Panc1 (cell line): ENCODE results near the gene ACTBL2. TPM values are rescaled to one million over a fixed set of nuclear protein-coding genes. Genes with fewer than 3 reads are reported as not detected.

ENCODE experiments used
- ATAC-seq: fragments of 200-7000 bp; cut with Tn5 transposase; 2 replicates; pipeline ENCODE4 v1.9.1; 2020; ENCODE audit warnings: mild to moderate bottlenecking, moderate library complexity
- BruUV-seq: library from RNA; stranded (reverse); fragments of 400-500 nt; replicated peaks from 2 replicates; lab custom pipeline; 2021; lab: Mats Ljungman, UMichigan
- CTCF ChIA-PET: fragments of 300-600 bp; sonication (Branson Sonifier 250); formaldehyde crosslinking; loops from one replicate; lab custom pipeline; 2022; ENCODE audit warnings: antibody characterized with exemption; lab: Charles Lee
- POLR2A ChIA-PET: fragments of 300-600 bp; sonication (Branson Sonifier 250); formaldehyde crosslinking; loops from one replicate; lab custom pipeline; 2022; ENCODE audit warnings: antibody characterized with exemption; lab: Charles Lee
- DNase-seq: peaks from one replicate; pipeline ENCODE4 v3.0.0-alpha.2; 2010; ENCODE audit warnings: low read depth, low spot score
- H3K27ac ChIP-seq: 2 replicates; pipeline ENCODE4 v1.5.1; 2011; ENCODE audit warnings: mild to moderate bottlenecking, low read length, inconsistent platforms
- H3K27me3 ChIP-seq: fragments of 200-500 bp; sonication (Bioruptor generic); 2 replicates; pipeline ENCODE4 v1.6.0; 2014; ENCODE audit warnings: low read length, inconsistent platforms; ENCODE audit not compliant: control insufficient read depth, insufficient read depth
- H3K36me3 ChIP-seq: fragments of 200-500 bp; sonication (Bioruptor generic); 2 replicates; pipeline ENCODE4 v1.5.1; 2014; ENCODE audit warnings: inconsistent platforms, mild to moderate bottlenecking, low read length, moderate library complexity; ENCODE audit not compliant: control insufficient read depth, insufficient read depth
- H3K4me1 ChIP-seq: 2 replicates; pipeline ENCODE4 v1.5.1; 2011; ENCODE audit warnings: inconsistent platforms, mild to moderate bottlenecking, low read length, moderate library complexity; ENCODE audit not compliant: control insufficient read depth, insufficient read depth
- H3K4me3 ChIP-seq, 2 experiments: 2 replicates each; pipeline ENCODE4 v1.5.1; 2011 to 2012; ENCODE audit warnings: low read depth in 2 of 2, low read length in 2 of 2, mild to moderate bottlenecking in 2 of 2, inconsistent platforms in 1 of 2, moderate library complexity in 1 of 2
- H3K9me3 ChIP-seq: fragments of 200-500 bp; sonication (Bioruptor generic); 2 replicates; pipeline ENCODE4 v1.5.1; 2014; ENCODE audit warnings: low read depth, mild to moderate bottlenecking, inconsistent platforms, low read length, moderate library complexity; ENCODE audit not compliant: control insufficient read depth, insufficient read depth
- POLR2AphosphoS5 ChIP-seq: IDR thresholded peaks from 2 replicates; pipeline ENCODE4 v1.6.1; 2012; ENCODE audit warnings: mild to moderate bottlenecking, low read depth, low read length, moderate library complexity
- SIN3A ChIP-seq: IDR thresholded peaks from 2 replicates; pipeline ENCODE4 v1.6.1; 2012; ENCODE audit warnings: low read depth, mild to moderate bottlenecking, low read length, moderate library complexity, borderline replicate concordance; ENCODE audit not compliant: insufficient read depth
- TCF7L2 ChIP-seq: IDR thresholded peaks from 2 replicates; pipeline ENCODE4 v1.6.1; 2011; ENCODE audit warnings: mild to moderate bottlenecking, low read depth, low read length, inconsistent platforms
- in situ Hi-C: cut with HindIII; loops from 2 replicates; pipeline ENCODE4 v1.10.0; 2016; ENCODE audit warnings: low sequenced_read_pairs, low pct_unique_long_range_greater_than_20kb
- intact Hi-C: fragments of 100-400 bp; cut with micrococcal nuclease; formaldehyde crosslinking; loops from one replicate; pipeline ENCODE4 v1.10.0; 2022; ENCODE audit not compliant: unreplicated experiment
- total RNA-seq: library from RNA; stranded (reverse); gene quantifications from one replicate; pipeline ENCODE4 v1.2.1, GENCODE V29; 2021; ENCODE audit not compliant: unreplicated experiment
- TF ChIP-seq, protein P1 (sequence below): fragments of 450-650 bp; IDR thresholded peaks from 2 replicates; pipeline ENCODE4 v1.5.1; 2017; ENCODE audit warnings: mild to moderate bottlenecking
- TF ChIP-seq, protein P2 (sequence below), 2 experiments: IDR thresholded peaks; 2 replicates each; pipeline ENCODE4 v1.6.1; 2011 to 2012; ENCODE audit warnings: low read depth in 2 of 2, control low read depth in 1 of 2, low read length in 1 of 2, mild to moderate bottlenecking in 1 of 2, moderate library complexity in 1 of 2; ENCODE audit not compliant: insufficient read depth in 1 of 2

The ACTBL2 gene
- total RNA-seq, 1 experiment from 2014 or later = not detected

DNA sequence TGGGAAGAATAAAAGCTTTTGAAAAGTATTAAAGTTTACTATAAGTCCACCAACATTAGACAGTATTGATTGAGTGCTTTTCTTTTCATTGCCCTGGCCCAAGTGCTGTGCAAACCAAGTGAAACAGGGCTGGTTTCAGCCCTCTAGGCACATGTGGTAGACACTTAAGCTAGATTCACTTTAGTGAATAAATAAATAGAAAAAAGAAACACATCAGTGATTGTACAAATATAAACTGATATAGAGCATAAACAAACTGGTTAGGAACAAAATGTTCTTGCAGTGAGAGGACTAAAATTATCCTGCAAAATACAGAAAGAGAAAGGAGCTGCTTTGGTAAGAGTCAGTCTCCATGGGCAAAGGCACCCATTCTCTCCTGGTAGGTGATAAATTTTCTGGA is 29.7 kb downstream of the ACTBL2 start:
- BruUV-seq = no TSS peak
- POLR2A ChIA-PET = no interaction called here

DNA sequence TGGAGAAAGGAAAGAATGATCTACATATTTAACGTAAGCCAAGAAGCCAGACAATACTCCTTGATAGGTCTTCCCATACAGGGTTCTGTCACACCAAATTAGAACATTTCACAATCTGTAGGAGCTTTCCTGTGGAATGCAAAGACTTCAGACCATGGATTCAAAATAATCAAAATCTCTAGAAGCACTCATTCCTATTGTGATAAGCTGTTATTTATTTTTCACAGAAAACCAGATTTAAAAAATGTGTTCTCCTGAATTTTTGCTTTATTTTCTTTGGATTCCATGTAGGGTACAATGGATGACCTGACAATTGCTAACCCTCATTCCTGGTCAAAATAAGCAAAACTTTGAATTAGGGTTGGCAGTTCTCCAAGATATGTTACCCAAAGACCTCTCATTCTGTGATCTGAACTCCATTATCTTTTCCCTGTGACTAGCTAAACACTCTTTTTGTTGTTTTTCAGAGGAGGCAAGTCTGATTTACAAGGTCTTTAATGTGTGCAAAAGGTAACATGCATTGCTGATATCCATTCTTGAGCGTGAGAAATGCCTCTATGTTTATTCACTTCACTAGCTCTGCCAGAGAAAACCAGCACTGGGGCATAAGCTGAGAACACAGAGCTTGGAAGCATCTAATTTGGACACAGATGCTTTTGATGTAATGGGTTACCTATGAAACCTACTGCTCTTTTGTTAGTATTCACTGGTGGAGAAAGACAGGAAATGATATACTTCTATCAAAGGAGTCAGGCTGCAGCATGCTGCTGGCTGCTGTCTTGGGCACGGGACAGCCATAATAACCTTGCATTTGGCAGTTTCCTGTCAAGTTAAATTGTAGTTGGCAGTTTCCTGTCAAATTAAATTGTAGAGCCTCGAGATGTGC is 31.4 kb downstream of the ACTBL2 start:
- H3K4me3 ChIP-seq = no peak overlapping the region
- TF ChIP-seq SIN3A = no peak
- TF ChIP-seq, protein P1, sequence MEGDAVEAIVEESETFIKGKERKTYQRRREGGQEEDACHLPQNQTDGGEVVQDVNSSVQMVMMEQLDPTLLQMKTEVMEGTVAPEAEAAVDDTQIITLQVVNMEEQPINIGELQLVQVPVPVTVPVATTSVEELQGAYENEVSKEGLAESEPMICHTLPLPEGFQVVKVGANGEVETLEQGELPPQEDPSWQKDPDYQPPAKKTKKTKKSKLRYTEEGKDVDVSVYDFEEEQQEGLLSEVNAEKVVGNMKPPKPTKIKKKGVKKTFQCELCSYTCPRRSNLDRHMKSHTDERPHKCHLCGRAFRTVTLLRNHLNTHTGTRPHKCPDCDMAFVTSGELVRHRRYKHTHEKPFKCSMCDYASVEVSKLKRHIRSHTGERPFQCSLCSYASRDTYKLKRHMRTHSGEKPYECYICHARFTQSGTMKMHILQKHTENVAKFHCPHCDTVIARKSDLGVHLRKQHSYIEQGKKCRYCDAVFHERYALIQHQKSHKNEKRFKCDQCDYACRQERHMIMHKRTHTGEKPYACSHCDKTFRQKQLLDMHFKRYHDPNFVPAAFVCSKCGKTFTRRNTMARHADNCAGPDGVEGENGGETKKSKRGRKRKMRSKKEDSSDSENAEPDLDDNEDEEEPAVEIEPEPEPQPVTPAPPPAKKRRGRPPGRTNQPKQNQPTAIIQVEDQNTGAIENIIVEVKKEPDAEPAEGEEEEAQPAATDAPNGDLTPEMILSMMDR = no peak
- no peak for TF ChIP-seq TCF7L2
- no peak for TF ChIP-seq POLR2AphosphoS5
- TF ChIP-seq, protein P2, sequence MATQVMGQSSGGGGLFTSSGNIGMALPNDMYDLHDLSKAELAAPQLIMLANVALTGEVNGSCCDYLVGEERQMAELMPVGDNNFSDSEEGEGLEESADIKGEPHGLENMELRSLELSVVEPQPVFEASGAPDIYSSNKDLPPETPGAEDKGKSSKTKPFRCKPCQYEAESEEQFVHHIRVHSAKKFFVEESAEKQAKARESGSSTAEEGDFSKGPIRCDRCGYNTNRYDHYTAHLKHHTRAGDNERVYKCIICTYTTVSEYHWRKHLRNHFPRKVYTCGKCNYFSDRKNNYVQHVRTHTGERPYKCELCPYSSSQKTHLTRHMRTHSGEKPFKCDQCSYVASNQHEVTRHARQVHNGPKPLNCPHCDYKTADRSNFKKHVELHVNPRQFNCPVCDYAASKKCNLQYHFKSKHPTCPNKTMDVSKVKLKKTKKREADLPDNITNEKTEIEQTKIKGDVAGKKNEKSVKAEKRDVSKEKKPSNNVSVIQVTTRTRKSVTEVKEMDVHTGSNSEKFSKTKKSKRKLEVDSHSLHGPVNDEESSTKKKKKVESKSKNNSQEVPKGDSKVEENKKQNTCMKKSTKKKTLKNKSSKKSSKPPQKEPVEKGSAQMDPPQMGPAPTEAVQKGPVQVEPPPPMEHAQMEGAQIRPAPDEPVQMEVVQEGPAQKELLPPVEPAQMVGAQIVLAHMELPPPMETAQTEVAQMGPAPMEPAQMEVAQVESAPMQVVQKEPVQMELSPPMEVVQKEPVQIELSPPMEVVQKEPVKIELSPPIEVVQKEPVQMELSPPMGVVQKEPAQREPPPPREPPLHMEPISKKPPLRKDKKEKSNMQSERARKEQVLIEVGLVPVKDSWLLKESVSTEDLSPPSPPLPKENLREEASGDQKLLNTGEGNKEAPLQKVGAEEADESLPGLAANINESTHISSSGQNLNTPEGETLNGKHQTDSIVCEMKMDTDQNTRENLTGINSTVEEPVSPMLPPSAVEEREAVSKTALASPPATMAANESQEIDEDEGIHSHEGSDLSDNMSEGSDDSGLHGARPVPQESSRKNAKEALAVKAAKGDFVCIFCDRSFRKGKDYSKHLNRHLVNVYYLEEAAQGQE (IDR thresholded peaks at IDR 0.05; ENCODE audit: insufficient read depth in 1 of 2, low read depth in 2 of 2, low read length in 1 of 2) = no peak
- no peaks in the 10 kb centered on the region for H3K4me1 ChIP-seq
- no peak for DNase-seq
- H3K27ac ChIP-seq = peak overlapping the region; percentile 31; the same call in 1 of the 2 replicates
- in situ Hi-C loops (no loop called here), intact Hi-C loops (no loop called here)
- H3K9me3 ChIP-seq = no peaks in the 10 kb centered on the region
- ChIA-PET CTCF (no interaction called here), POLR2A (no interaction called here)
- no peaks in the 10 kb centered on the region for H3K36me3 ChIP-seq
- no peaks in the 10 kb centered on the region for H3K27me3 ChIP-seq
- no peak for ATAC-seq
- BruUV-seq = no TSS peak

More for the DNA sequence above, 29.7 kb downstream of the ACTBL2 start:
- ATAC-seq = no peak
- Histone ChIP-seq H3K4me1 (no peaks in the 10 kb centered on the region), H3K36me3 (no peaks in the 10 kb centered on the region), H3K27me3 (no peaks in the 10 kb centered on the region), H3K9me3 (no peaks in the 10 kb centered on the region), H3K4me3 (no peak overlapping the region), H3K27ac (0 out of 2 replicates have a peak overlapping the region, but pooled peaks have one; percentile 31)
- CTCF ChIA-PET = no interaction called here
- TF ChIP-seq POLR2AphosphoS5 (no peak), TCF7L2 (no peak), SIN3A (no peak)
- TF ChIP-seq, protein P1 = no peak
- TF ChIP-seq, protein P2 (IDR thresholded peaks at IDR 0.05; ENCODE audit: insufficient read depth in 1 of 2, low read depth in 2 of 2, low read length in 1 of 2) = no peak
- in situ Hi-C loops = no loop called here
- DNase-seq = no peak
- intact Hi-C loops = no loop called here
